ENCODE measurements around the gene DLG2.

DLG2 gene

DNA sequence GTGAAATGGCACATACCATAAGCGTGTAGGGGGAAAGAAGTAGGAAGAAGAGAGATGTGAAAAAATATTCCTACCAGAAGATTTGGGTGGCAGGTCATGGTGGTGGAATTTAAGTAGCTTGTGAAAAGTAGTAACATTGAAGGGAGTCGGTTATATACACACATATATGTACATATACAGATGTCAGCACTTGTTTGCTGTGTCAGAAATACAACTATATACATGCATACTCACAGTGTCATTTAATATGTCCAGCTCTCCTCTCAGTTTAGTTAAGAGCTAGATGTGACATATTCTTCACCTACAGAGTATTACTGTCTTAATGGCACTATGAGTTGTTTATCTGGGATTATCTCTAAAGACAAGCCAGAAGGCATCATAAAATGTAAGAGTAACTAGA is 1353.6 kb downstream of the DLG2 start:
- TF ChIP-seq SIN3A (IDR thresholded peaks at IDR 0.05; ENCODE audit: borderline replicate concordance, insufficient read depth, low read length) (no peak), FOXP2 (optimal IDR thresholded peaks at IDR 0.05; ENCODE audit: borderline replicate concordance, extremely low read depth, extremely low read length, insufficient read depth) (no peak)
- TF ChIP-seq, protein P1, sequence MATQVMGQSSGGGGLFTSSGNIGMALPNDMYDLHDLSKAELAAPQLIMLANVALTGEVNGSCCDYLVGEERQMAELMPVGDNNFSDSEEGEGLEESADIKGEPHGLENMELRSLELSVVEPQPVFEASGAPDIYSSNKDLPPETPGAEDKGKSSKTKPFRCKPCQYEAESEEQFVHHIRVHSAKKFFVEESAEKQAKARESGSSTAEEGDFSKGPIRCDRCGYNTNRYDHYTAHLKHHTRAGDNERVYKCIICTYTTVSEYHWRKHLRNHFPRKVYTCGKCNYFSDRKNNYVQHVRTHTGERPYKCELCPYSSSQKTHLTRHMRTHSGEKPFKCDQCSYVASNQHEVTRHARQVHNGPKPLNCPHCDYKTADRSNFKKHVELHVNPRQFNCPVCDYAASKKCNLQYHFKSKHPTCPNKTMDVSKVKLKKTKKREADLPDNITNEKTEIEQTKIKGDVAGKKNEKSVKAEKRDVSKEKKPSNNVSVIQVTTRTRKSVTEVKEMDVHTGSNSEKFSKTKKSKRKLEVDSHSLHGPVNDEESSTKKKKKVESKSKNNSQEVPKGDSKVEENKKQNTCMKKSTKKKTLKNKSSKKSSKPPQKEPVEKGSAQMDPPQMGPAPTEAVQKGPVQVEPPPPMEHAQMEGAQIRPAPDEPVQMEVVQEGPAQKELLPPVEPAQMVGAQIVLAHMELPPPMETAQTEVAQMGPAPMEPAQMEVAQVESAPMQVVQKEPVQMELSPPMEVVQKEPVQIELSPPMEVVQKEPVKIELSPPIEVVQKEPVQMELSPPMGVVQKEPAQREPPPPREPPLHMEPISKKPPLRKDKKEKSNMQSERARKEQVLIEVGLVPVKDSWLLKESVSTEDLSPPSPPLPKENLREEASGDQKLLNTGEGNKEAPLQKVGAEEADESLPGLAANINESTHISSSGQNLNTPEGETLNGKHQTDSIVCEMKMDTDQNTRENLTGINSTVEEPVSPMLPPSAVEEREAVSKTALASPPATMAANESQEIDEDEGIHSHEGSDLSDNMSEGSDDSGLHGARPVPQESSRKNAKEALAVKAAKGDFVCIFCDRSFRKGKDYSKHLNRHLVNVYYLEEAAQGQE (IDR thresholded peaks at IDR 0.05; ENCODE audit: insufficient read depth in 1 of 2, low read depth in 2 of 2, low read length in 2 of 2) = no peak

DNA sequence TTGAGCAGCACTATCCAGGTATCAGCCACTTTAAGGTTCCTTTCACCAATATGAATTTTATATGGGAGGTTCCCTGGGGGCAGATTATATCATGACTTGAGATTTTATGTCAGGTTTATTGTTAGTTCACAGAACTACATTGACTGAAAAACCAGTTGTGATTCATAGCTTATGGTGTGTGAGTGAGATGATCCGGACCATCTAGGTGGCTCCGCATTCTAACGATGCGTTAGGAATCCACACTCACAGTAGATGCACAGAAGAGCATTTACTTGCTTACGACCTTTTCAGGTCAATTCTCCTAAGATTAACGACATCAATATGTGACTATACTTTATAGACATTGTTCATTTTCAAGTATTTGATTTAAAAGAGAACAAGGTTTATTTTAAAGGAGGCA is 1356.7 kb downstream of the DLG2 start:
- TF ChIP-seq, protein P1 (IDR thresholded peaks at IDR 0.05; ENCODE audit: insufficient read depth in 1 of 2, low read depth in 2 of 2, low read length in 2 of 2) = no peak
- TF ChIP-seq FOXP2 (optimal IDR thresholded peaks at IDR 0.05; ENCODE audit: borderline replicate concordance, extremely low read depth, extremely low read length, insufficient read depth) (no peak), POLR2AphosphoS5 (IDR thresholded peaks at IDR 0.05; ENCODE audit: low read depth, low read length) (no peak), SIN3A (IDR thresholded peaks at IDR 0.05; ENCODE audit: borderline replicate concordance, insufficient read depth, low read length) (no peak), TAF1 (IDR thresholded peaks at IDR 0.05; ENCODE audit: borderline replicate concordance, insufficient read depth, low read length) (no peak)

DNA sequence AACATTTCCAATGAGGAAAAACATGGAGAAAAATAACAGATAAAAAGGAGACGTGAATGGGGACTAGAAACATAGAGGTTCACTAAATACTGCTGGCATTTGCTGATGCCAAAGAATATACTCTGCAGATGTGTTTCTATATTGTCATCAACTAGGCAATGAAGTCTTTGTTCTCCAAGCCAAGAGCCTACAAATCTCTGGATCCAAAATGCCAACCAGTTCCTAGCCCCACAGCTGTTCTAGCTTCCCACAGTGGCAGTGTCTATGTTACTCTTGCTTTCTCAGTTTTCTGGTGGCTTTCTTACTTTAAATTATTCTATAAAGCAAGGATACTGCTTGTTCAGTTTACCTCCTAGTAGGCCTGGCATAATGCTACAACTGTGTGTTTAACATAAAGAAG is 1363.1 kb downstream of the DLG2 start:
- no peak for TF ChIP-seq TAF1 (IDR thresholded peaks at IDR 0.05; ENCODE audit: borderline replicate concordance, insufficient read depth, low read length)
- TF ChIP-seq FOXP2 (optimal IDR thresholded peaks at IDR 0.05; ENCODE audit: borderline replicate concordance, extremely low read depth, extremely low read length, insufficient read depth) = no peak
- TF ChIP-seq, protein P1 (IDR thresholded peaks at IDR 0.05; ENCODE audit: insufficient read depth in 1 of 2, low read depth in 2 of 2, low read length in 2 of 2) = no peak
- TF ChIP-seq SIN3A (IDR thresholded peaks at IDR 0.05; ENCODE audit: borderline replicate concordance, insufficient read depth, low read length) = no peak
- TF ChIP-seq POLR2AphosphoS5 (IDR thresholded peaks at IDR 0.05; ENCODE audit: low read depth, low read length) = no peak

DNA sequence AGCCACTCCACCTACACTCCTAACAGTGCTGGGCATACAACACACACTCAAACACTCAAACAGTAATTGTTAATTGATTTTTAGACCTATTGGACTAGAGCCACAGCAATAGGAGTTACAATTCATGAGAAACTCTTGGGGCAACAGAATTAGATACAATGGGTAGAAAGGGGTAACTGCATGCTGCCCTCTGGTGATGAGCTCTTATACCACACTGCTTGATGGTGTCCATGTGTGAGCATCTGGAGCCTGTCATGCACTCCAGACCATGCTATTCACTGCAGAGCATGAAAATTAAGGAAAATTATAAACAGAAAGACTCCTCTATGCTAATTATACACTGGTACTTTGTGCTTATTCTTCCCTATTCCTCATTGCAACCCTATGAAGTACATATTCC is 1365.4 kb downstream of the DLG2 start:
- TF ChIP-seq SIN3A (IDR thresholded peaks at IDR 0.05; ENCODE audit: borderline replicate concordance, insufficient read depth, low read length) (no peak), FOXP2 (optimal IDR thresholded peaks at IDR 0.05; ENCODE audit: borderline replicate concordance, extremely low read depth, extremely low read length, insufficient read depth) (no peak), TAF1 (IDR thresholded peaks at IDR 0.05; ENCODE audit: borderline replicate concordance, insufficient read depth, low read length) (no peak), POLR2AphosphoS5 (IDR thresholded peaks at IDR 0.05; ENCODE audit: low read depth, low read length) (no peak)
- TF ChIP-seq, protein P1 (IDR thresholded peaks at IDR 0.05; ENCODE audit: insufficient read depth in 1 of 2, low read depth in 2 of 2, low read length in 2 of 2) = no peak

DNA sequence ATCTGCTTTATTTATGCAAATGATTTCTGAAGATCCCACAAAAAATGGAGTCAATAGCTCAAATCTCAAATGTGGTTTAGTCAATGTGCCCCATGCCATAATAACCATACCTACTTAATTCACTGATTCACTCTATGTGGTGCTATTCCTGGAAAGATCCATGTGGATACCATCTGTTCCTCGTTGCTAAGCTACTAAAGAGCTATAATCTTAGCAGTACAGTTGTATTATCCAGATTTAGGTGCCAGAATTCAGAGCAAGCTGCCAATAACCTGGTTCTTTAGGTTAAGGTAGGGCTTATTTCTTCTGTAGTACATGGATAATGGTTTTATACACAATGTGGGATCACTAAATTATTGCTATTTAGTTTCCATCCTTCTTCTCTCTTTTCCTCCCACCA is 1366.3 kb downstream of the DLG2 start:
- TF ChIP-seq, protein P1 (IDR thresholded peaks at IDR 0.05; ENCODE audit: insufficient read depth in 1 of 2, low read depth in 2 of 2, low read length in 2 of 2) = no peak
- TF ChIP-seq POLR2AphosphoS5 (IDR thresholded peaks at IDR 0.05; ENCODE audit: low read depth, low read length) (no peak), FOXP2 (optimal IDR thresholded peaks at IDR 0.05; ENCODE audit: borderline replicate concordance, extremely low read depth, extremely low read length, insufficient read depth) (no peak), TAF1 (IDR thresholded peaks at IDR 0.05; ENCODE audit: borderline replicate concordance, insufficient read depth, low read length) (no peak), SIN3A (IDR thresholded peaks at IDR 0.05; ENCODE audit: borderline replicate concordance, insufficient read depth, low read length) (no peak)
